HEK293 (cell line): Measurements from ENCODE around the gene MORF4L1.

Experiments used
- CTCF ChIA-PET: fragments of 350-600 bp; formaldehyde crosslinking; extraction: SDS; loops from one replicate; lab custom pipeline; 2021; ENCODE audit warnings: antibody characterized with exemption; lab: Yijun Ruan, JAX
- POLR2A ChIA-PET: fragments of 300-600 bp; formaldehyde crosslinking; extraction: SDS; loops from one replicate; lab custom pipeline; 2020; ENCODE audit warnings: antibody characterized with exemption, inconsistent platforms; lab: Yijun Ruan, JAX
- H3K27ac ChIP-seq: fragments of 200-500 bp; sonication (Bioruptor generic); 2 replicates; pipeline ENCODE4 v1.5.1; 2014; ENCODE audit warnings: low read depth, low read length, control low read depth, inconsistent platforms; ENCODE audit errors: extremely low read depth
- H3K36me3 ChIP-seq, 2 experiments: fragments of 200-500 bp in 1 of 2; sonication (Bioruptor generic) in 1 of 2; 1 replicate in 1 of 2; 2 replicates in 1 of 2; pipeline ENCODE4 v1.5.1; 2014 to 2017; ENCODE audit warnings: inconsistent platforms in 2 of 2, low read length in 2 of 2; ENCODE audit not compliant: control insufficient read depth in 2 of 2, insufficient read depth in 1 of 2
- H3K4me1 ChIP-seq: fragments of 200-500 bp; sonication (Bioruptor generic); 2 replicates; pipeline ENCODE4 v1.5.1; 2014; ENCODE audit warnings: mild to moderate bottlenecking, low read length, inconsistent platforms; ENCODE audit not compliant: control insufficient read depth, insufficient read depth
- H3K4me3 ChIP-seq: 2 replicates; pipeline ENCODE4 v1.5.1; 2011; ENCODE audit warnings: low read depth, mild to moderate bottlenecking, control low read depth, low read length, moderate library complexity
- H3K9me3 ChIP-seq: fragments of 200-500 bp; sonication (Bioruptor generic); 2 replicates; pipeline ENCODE4 v1.5.1; 2014; ENCODE audit warnings: low read depth, low read length, inconsistent platforms; ENCODE audit not compliant: control insufficient read depth, insufficient read depth
- HIC1 ChIP-seq: fragments of 450-650 bp; formaldehyde crosslinking; IDR thresholded peaks from 2 replicates; pipeline ENCODE4 v1.5.1; 2016; ENCODE audit warnings: missing biosample characterization, missing genetic modification characterization
- OVOL3 ChIP-seq: fragments of 450-650 bp; formaldehyde crosslinking; IDR thresholded peaks from 2 replicates; pipeline ENCODE4 v1.5.1; 2016; ENCODE audit warnings: missing biosample characterization, missing genetic modification characterization
- PATZ1 ChIP-seq: fragments of 450-650 bp; formaldehyde crosslinking; IDR thresholded peaks from 2 replicates; pipeline ENCODE4 v1.5.1; 2016; ENCODE audit warnings: missing biosample characterization, missing genetic modification characterization
- PRDM10 ChIP-seq: fragments of 450-650 bp; formaldehyde crosslinking; IDR thresholded peaks from 2 replicates; pipeline ENCODE4 v1.5.1; 2016; ENCODE audit warnings: missing biosample characterization, missing genetic modification characterization
- SALL2 ChIP-seq: fragments of 450-650 bp; formaldehyde crosslinking; IDR thresholded peaks from 2 replicates; pipeline ENCODE4 v1.5.0; 2017; ENCODE audit warnings: missing biosample characterization, mild to moderate bottlenecking, missing genetic modification characterization, borderline replicate concordance
- ZBTB21 ChIP-seq: fragments of 450-650 bp; formaldehyde crosslinking; IDR thresholded peaks from 2 replicates; pipeline ENCODE4 v1.5.1; 2017; ENCODE audit warnings: missing biosample characterization, missing genetic modification characterization
- ZNF18 ChIP-seq: fragments of 450-650 bp; formaldehyde crosslinking; IDR thresholded peaks from 2 replicates; pipeline ENCODE4 v1.5.1; 2016; ENCODE audit warnings: missing biosample characterization, missing genetic modification characterization
- ZNF398 ChIP-seq: fragments of 450-650 bp; formaldehyde crosslinking; IDR thresholded peaks from 2 replicates; pipeline ENCODE4 v1.5.1; 2017; ENCODE audit warnings: missing biosample characterization, missing genetic modification characterization
- ZNF501 ChIP-seq: fragments of 450-650 bp; formaldehyde crosslinking; IDR thresholded peaks from 2 replicates; pipeline ENCODE4 v1.5.1; 2016; ENCODE audit warnings: missing biosample characterization, missing genetic modification characterization
- ZNF513 ChIP-seq: fragments of 450-650 bp; IDR thresholded peaks from 2 replicates; pipeline ENCODE4 v1.5.1; 2018; ENCODE audit warnings: missing biosample characterization, missing genetic modification characterization
- ZNF658 ChIP-seq: fragments of 450-650 bp; formaldehyde crosslinking; IDR thresholded peaks from 2 replicates; pipeline ENCODE4; 2016; ENCODE audit warnings: missing biosample characterization, missing genetic modification characterization
- ZNF660 ChIP-seq: fragments of 450-650 bp; IDR thresholded peaks from 2 replicates; pipeline ENCODE4 v1.5.1; 2018; ENCODE audit warnings: missing biosample characterization, mild to moderate bottlenecking, missing genetic modification characterization
- ZNF76 ChIP-seq: fragments of 450-650 bp; formaldehyde crosslinking; IDR thresholded peaks from 2 replicates; pipeline ENCODE4; 2016; ENCODE audit warnings: low read depth, missing biosample characterization, missing genetic modification characterization, borderline replicate concordance
- ZNF843 ChIP-seq: fragments of 450-650 bp; formaldehyde crosslinking; IDR thresholded peaks from 2 replicates; pipeline ENCODE4 v1.5.1; 2016; ENCODE audit warnings: missing biosample characterization, missing genetic modification characterization

The MORF4L1 gene

GRCh38 chr15:78872155-78872971 lies at the start of gene MORF4L1:
MORF4L1 (plus strand) TSS chr15:78872890; CDS start chr15:78873018, 128 bp downstream.
- Histone ChIP-seq H3K9me3 (no peaks in the 10 kb centered on the region), H3K4me1 (peaks cover 10% of the 10 kb centered on the region), H3K36me3 (no peaks in the 10 kb centered on the region), H3K27ac (peak within 1 kb of the TSS; percentile 100), H3K4me3 (peak within 1 kb of the TSS; percentile 79)
- ChIA-PET POLR2A (interaction anchor here (0.6 to 2.2 kb wide), 17 partner anchors 9 to 1833 kb away, joined by 3 to 8 read pairs (median 4); partner anchors contain the start of genes CHRNA5, IREB2 and SKIC8), CTCF (interaction anchor here (0.5 to 2.1 kb wide), 6 partner anchors 12 to 574 kb away, joined by 3 to 12 read pairs (median 4); no protein-coding TSS in a partner anchor)
- TF ChIP-seq SALL2 (tag by site-specific recombination) (no peak), ZNF660 (tag by site-specific recombination) (peak; percentile 80; the same call in 1 of the 2 replicates), ZNF398 (tag by site-specific recombination) (peak; percentile 63; the same call in 1 of the 2 replicates), ZNF76 (peak; percentile 46; the same call in 1 of the 2 replicates), ZNF18 (tag by site-specific recombination) (peak; percentile 30; the same call in 1 of the 2 replicates), ZNF843 (tag by site-specific recombination) (no peak), OVOL3 (tag by site-specific recombination) (no peak), ZNF658 (no peak), PRDM10 (tag by site-specific recombination) (peak; percentile 33; the same call in 1 of the 2 replicates), ZNF501 (tag by site-specific recombination) (0 out of 2 replicates have a peak, but pooled peaks have one; percentile 19), ZNF513 (peak; percentile 45; the same call in 1 of the 2 replicates), ZBTB21 (tag by site-specific recombination) (no peak), PATZ1 (tag by site-specific recombination) (peak; percentile 44; the same call in 1 of the 2 replicates), HIC1 (tag by site-specific recombination) (peak; percentile 32; the same call in 1 of the 2 replicates)
